ENCODE measurements around the gene ELP1. TPM values are rescaled to one million over a fixed set of nuclear protein-coding genes. Genes with fewer than 3 reads are reported as not detected.
"Not testable (repeated sequence)": the region's sequence is repeated elsewhere in the genome, so short reads cannot be mapped to it uniquely, and the experiment has no call there.

The ELP1 gene
- total RNA-seq, 4 donors from 2014 or later, result 7.9 to 18.1 (median 13.3) TPM

GRCh38 chr9:108854094-108854493 lies 79.8 kb downstream of the ELP1 start:
- no peaks in the 10 kb centered on the region for H3K36me3 ChIP-seq
- no peak overlapping the region for H3K27ac ChIP-seq
- no peak overlapping the region for H3K4me3 ChIP-seq
- H3K27me3 ChIP-seq, result no peaks in the 10 kb centered on the region
- no peak for DNase-seq
- TF ChIP-seq POLR2AphosphoS5 (IDR thresholded peaks at IDR 0.05) (no peak), CTCF (IDR thresholded peaks at IDR 0.05) (no peak)
- intact Hi-C loops (cut with DNase I; ENCODE audit: low total_unique reads), result no loop called here
- H3K4me1 ChIP-seq, result no peaks in the 10 kb centered on the region
- WGBS, 2 donors (ENCODE audit: low coverage in 1 of 2), result 88 to 100% methylated on average over 2 to 3 of the region's 3 CpGs
- in situ Hi-C loops (cut with MboI; ENCODE audit: low pct_ligation_motif_present in 1 of 4, low pct_unique_long_range_greater_than_20kb in 1 of 4, low sequenced_read_pairs in 3 of 4), result loop anchor here in 1 of 4 donors (25.0 kb wide), 1 partner anchor 108 kb away; no protein-coding TSS in a partner anchor
- H3K9me3 ChIP-seq, result no peaks in the 10 kb centered on the region

GRCh38 chr9:108852079-108852478 lies 81.8 kb downstream of the ELP1 start:
- in situ Hi-C loops (cut with MboI; ENCODE audit: low pct_ligation_motif_present in 1 of 4, low pct_unique_long_range_greater_than_20kb in 1 of 4, low sequenced_read_pairs in 3 of 4), result loop anchor here in 1 of 4 donors (25.0 kb wide), 1 partner anchor 110 kb away; no protein-coding TSS in a partner anchor
- DNase-seq, result no peak
- intact Hi-C loops (cut with DNase I; ENCODE audit: low total_unique reads), result no loop called here
- TF ChIP-seq EP300 (IDR thresholded peaks at IDR 0.05; ENCODE audit: low read depth), result no peak
- no peak for TF ChIP-seq POLR2AphosphoS5 (IDR thresholded peaks at IDR 0.05)
- TF ChIP-seq POLR2A (IDR thresholded peaks at IDR 0.05), result no peak
- TF ChIP-seq CTCF (IDR thresholded peaks at IDR 0.05), result no peak
- 38% methylated on average over 1 of the region's 1 CpG; no CpG with 5 or more reads in 1 of the 2 donors for WGBS, 2 donors (ENCODE audit: low coverage in 1 of 2)
- H3K27ac ChIP-seq, result no peak overlapping the region
- no peaks in the 10 kb centered on the region for H3K27me3 ChIP-seq
- no peaks in the 10 kb centered on the region for H3K4me1 ChIP-seq
- H3K36me3 ChIP-seq, result no peaks in the 10 kb centered on the region
- no peaks in the 10 kb centered on the region for H3K9me3 ChIP-seq
- no peak overlapping the region for H3K4me3 ChIP-seq

GRCh38 chr9:108851138-108851537 lies 82.8 kb downstream of the ELP1 start:
- H3K27me3 ChIP-seq, result no peaks in the 10 kb centered on the region
- intact Hi-C loops (cut with DNase I; ENCODE audit: low total_unique reads), result no loop called here
- DNase-seq, result no peak
- WGBS, 2 donors (ENCODE audit: low coverage in 1 of 2), result 68 to 69% methylated on average over 2 to 3 of the region's 3 CpGs
- in situ Hi-C loops (cut with MboI; ENCODE audit: low pct_ligation_motif_present in 1 of 4, low pct_unique_long_range_greater_than_20kb in 1 of 4, low sequenced_read_pairs in 3 of 4), result loop anchor here in 1 of 4 donors (25.0 kb wide), 1 partner anchor 111 kb away; no protein-coding TSS in a partner anchor
- no peak overlapping the region for H3K4me3 ChIP-seq
- H3K36me3 ChIP-seq, result no peaks in the 10 kb centered on the region
- no peak overlapping the region for H3K27ac ChIP-seq
- H3K9me3 ChIP-seq, result no peaks in the 10 kb centered on the region
- TF ChIP-seq POLR2A (IDR thresholded peaks at IDR 0.05) (no peak), EP300 (IDR thresholded peaks at IDR 0.05; ENCODE audit: low read depth) (no peak), POLR2AphosphoS5 (IDR thresholded peaks at IDR 0.05) (no peak), CTCF (IDR thresholded peaks at IDR 0.05) (no peak)
- H3K4me1 ChIP-seq, result no peaks in the 10 kb centered on the region

GRCh38 chr9:108850293-108850897 lies 83.5 kb downstream of the ELP1 start:
- no peak overlapping the region for H3K4me3 ChIP-seq
- no peak for TF ChIP-seq POLR2A (IDR thresholded peaks at IDR 0.05)
- TF ChIP-seq CTCF (IDR thresholded peaks at IDR 0.05), result peak in 2 of 5 experiments; percentile 12 to 21
- H3K27ac ChIP-seq, result no peak overlapping the region
- WGBS, 2 donors (ENCODE audit: low coverage in 1 of 2), result 93 to 97% methylated on average over 3 of the region's 3 CpGs
- intact Hi-C loops (cut with DNase I; ENCODE audit: low total_unique reads) (no loop called here), in situ Hi-C loops (cut with MboI; ENCODE audit: low pct_ligation_motif_present in 1 of 4, low pct_unique_long_range_greater_than_20kb in 1 of 4, low sequenced_read_pairs in 3 of 4) (loop anchor here in 1 of 4 donors (25.0 kb wide), 1 partner anchor 112 kb away; no protein-coding TSS in a partner anchor)
- no peak for DNase-seq
- no peaks in the 10 kb centered on the region for H3K27me3 ChIP-seq
- no peaks in the 10 kb centered on the region for H3K36me3 ChIP-seq
- no peaks in the 10 kb centered on the region for H3K9me3 ChIP-seq
- no peaks in the 10 kb centered on the region for H3K4me1 ChIP-seq

- H3K9me3 ChIP-seq; H3K4me3 ChIP-seq; H3K36me3 ChIP-seq; DNase-seq; H3K4me1 ChIP-seq; H3K27me3 ChIP-seq; H3K27ac ChIP-seq; in situ Hi-C loops (cut with MboI; ENCODE audit: low pct_ligation_motif_present in 1 of 4, low pct_unique_long_range_greater_than_20kb in 1 of 4, low sequenced_read_pairs in 3 of 4): not testable (repeated sequence)
- intact Hi-C loops (cut with DNase I; ENCODE audit: low total_unique reads), result loop anchor here (5.0 kb wide), 1 partner anchor 1581 kb away; no protein-coding TSS in a partner anchor
- 95% methylated on average over 8 of the region's 8 CpGs; no CpG with 5 or more reads in 1 of the 2 donors for WGBS, 2 donors (ENCODE audit: low coverage in 1 of 2)
Observed at GRCh38 chr9:108848296-108848695, 85.6 kb downstream of the ELP1 start.
